ENCODE data around the gene RCL1.

DNA sequence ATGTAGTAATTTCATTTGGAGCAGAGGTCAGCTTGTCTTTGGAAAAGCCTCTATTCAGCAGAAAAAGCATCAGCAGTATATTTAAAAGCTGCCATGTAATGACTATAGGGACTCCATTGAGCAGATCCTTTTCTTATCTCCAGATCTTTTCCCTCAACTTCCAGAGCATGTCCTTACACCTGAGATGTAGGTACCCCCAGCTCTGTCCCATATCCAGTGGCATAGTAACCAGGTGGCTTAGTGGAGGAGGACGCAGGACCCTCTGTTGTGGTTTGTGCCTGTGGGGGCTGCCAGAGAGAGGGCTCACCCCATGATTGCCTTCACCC lies 61.5 kb downstream of the RCL1 start:
- TF ChIP-seq, protein P1, sequence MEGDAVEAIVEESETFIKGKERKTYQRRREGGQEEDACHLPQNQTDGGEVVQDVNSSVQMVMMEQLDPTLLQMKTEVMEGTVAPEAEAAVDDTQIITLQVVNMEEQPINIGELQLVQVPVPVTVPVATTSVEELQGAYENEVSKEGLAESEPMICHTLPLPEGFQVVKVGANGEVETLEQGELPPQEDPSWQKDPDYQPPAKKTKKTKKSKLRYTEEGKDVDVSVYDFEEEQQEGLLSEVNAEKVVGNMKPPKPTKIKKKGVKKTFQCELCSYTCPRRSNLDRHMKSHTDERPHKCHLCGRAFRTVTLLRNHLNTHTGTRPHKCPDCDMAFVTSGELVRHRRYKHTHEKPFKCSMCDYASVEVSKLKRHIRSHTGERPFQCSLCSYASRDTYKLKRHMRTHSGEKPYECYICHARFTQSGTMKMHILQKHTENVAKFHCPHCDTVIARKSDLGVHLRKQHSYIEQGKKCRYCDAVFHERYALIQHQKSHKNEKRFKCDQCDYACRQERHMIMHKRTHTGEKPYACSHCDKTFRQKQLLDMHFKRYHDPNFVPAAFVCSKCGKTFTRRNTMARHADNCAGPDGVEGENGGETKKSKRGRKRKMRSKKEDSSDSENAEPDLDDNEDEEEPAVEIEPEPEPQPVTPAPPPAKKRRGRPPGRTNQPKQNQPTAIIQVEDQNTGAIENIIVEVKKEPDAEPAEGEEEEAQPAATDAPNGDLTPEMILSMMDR (IDR thresholded peaks at IDR 0.05; ENCODE audit: low read length), result no peak
- no peak for TF ChIP-seq EZH2 (IDR thresholded peaks at IDR 0.05; ENCODE audit: borderline replicate concordance, low read length)
